Stomach (tissue), 4 donors: ENCODE results near the gene SLC18A3.

Experiments
- CTCF ChIP-seq, 7 experiments: fragments of 450-650 bp in 4 of 7; fragments of 200-600 bp in 3 of 7; sonication (generic) in 3 of 7; IDR thresholded peaks; one replicate each; pipeline ENCODE4 v1.5.1; 2016 to 2019; ENCODE audit warnings: antibody characterized with exemption in 7 of 7, control low read depth in 2 of 7, mild to moderate bottlenecking in 1 of 7
- POLR2AphosphoS5 ChIP-seq, 3 donors: sonication (generic); formaldehyde crosslinking; IDR thresholded peaks; one replicate each; pipeline ENCODE4 v1.6.1; 2016; ENCODE audit warnings: antibody characterized with exemption in 3 of 3

- no peak for TF ChIP-seq CTCF (IDR thresholded peaks at IDR 0.05)
- TF ChIP-seq POLR2AphosphoS5 (IDR thresholded peaks at IDR 0.05) = no peak
These were observed 41.9 kb upstream of the SLC18A3 start for GRCh38 chr10:49568235-49568634.
